Cardiac atrium fibroblast (primary cell): ENCODE results near the gene SLC2A4RG. TPM values are rescaled to one million over a fixed set of nuclear protein-coding genes. Genes with fewer than 3 reads are reported as not detected.

Experiments
- total RNA-seq: library from RNA; depleted of rRNA; stranded (reverse); fragments of >200 nt; gene quantifications from 2 replicates; pipeline ENCODE4 v1.2.3, GENCODE V29; 2015

The SLC2A4RG gene
- total RNA-seq = 36.9 and 58.5 TPM in 2 replicates

GRCh38 chr20:63739130-63740069 lies at the start of gene SLC2A4RG:
Gene SLC2A4RG (plus strand): TSS chr20:63739776. CDS start chr20:63739913, 137 bp downstream.

DNA sequence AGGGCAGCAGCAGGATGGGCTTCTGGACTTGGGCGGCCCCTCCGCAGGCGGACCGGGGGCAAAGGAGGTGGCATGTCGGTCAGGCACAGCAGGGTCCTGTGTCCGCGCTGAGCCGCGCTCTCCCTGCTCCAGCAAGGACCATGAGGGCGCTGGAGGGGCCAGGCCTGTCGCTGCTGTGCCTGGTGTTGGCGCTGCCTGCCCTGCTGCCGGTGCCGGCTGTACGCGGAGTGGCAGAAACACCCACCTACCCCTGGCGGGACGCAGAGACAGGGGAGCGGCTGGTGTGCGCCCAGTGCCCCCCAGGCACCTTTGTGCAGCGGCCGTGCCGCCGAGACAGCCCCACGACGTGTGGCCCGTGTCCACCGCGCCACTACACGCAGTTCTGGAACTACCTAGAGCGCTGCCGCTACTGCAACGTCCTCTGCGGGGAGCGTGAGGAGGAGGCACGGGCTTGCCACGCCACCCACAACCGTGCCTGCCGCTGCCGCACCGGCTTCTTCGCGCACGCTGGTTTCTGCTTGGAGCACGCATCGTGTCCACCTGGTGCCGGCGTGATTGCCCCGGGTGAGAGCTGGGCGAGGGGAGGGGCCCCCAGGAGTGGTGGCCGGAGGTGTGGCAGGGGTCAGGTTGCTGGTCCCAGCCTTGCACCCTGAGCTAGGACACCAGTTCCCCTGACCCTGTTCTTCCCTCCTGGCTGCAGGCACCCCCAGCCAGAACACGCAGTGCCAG lies 42.8 kb upstream of the SLC2A4RG start, which contains the start of gene TNFRSF6B:
Gene TNFRSF6B (plus strand): TSS at position 25 of the 729 bp plus-strand sequence. CDS start 116 bp downstream, at position 141.

GRCh38 chr20:63707558-63708300 lies 31.8 kb upstream of the SLC2A4RG start, which contains the start of the genes ARFRP1 and ZGPAT:
Gene ARFRP1 (minus strand): TSS chr20:63707976. CDS start chr20:63707091, 885 bp downstream.
Gene ZGPAT (plus strand): TSS chr20:63708039. CDS start chr20:63708581, 542 bp downstream.

GRCh38 chr20:63735859-63736718 lies 3.5 kb upstream of the SLC2A4RG start, which contains the start of gene LIME1:
Gene LIME1 (plus strand): TSS chr20:63736664. CDS start chr20:63737550, 886 bp downstream.

Other genes with a start within 250 kb of the SLC2A4RG start
- 2.4 and 2.5 TPM in 2 replicates for gene EEF1A2, start 240.7 kb upstream of the SLC2A4RG start, total RNA-seq
- 136 and 228 TPM in 2 replicates for gene PPDPF, start 219.0 kb upstream of the SLC2A4RG start, total RNA-seq
- not detected in 2 replicates for gene PTK6, start 202.4 kb upstream of the SLC2A4RG start, total RNA-seq
- not detected in 2 replicates for gene SRMS, start 192.0 kb upstream of the SLC2A4RG start, total RNA-seq
- 0.16 and 0.36 TPM in 2 replicates for gene FNDC11, start 185.6 kb upstream of the SLC2A4RG start, total RNA-seq
- gene HELZ2, start 165.5 kb upstream of the SLC2A4RG start, total RNA-seq = 24.0 and 33.4 TPM in 2 replicates
- gene GMEB2, start 112.7 kb upstream of the SLC2A4RG start, total RNA-seq = 6.8 and 12.5 TPM in 2 replicates
- gene STMN3, start 86.4 kb upstream of the SLC2A4RG start, total RNA-seq = 38.6 and 51.4 TPM in 2 replicates
- 7.1 and 9.6 TPM in 2 replicates for gene RTEL1, start 81.5 kb upstream of the SLC2A4RG start, total RNA-seq
- gene TNFRSF6B, start 43.1 kb upstream of the SLC2A4RG start, total RNA-seq = 1.8 and 5.8 TPM in 2 replicates
- gene ARFRP1, start 31.8 kb upstream of the SLC2A4RG start, total RNA-seq = 37.3 and 38.5 TPM in 2 replicates
- gene ZGPAT, start 31.7 kb upstream of the SLC2A4RG start, total RNA-seq = 23.8 and 24.5 TPM in 2 replicates
- gene LIME1, start 3.1 kb upstream of the SLC2A4RG start, total RNA-seq = 3.8 and 7.3 TPM in 2 replicates
- gene ZBTB46, start 91.5 kb downstream of the SLC2A4RG start, total RNA-seq = 3.4 and 3.9 TPM in 2 replicates
- gene ABHD16B, start 121.7 kb downstream of the SLC2A4RG start, total RNA-seq = not detected in 2 replicates
- gene TPD52L2, start 125.5 kb downstream of the SLC2A4RG start, total RNA-seq = 131 and 133 TPM in 2 replicates
- gene DNAJC5, start 155.3 kb downstream of the SLC2A4RG start, total RNA-seq = 51.4 and 57.8 TPM in 2 replicates
- gene UCKL1, start 216.6 kb downstream of the SLC2A4RG start, total RNA-seq = 14.9 and 17.3 TPM in 2 replicates
- gene ZNF512B, start 230.2 kb downstream of the SLC2A4RG start, total RNA-seq = 8.7 and 11.7 TPM in 2 replicates
- 1.1 and 2.4 TPM in 2 replicates for gene SAMD10, start 239.9 kb downstream of the SLC2A4RG start, total RNA-seq
- gene PRPF6, start 241.4 kb downstream of the SLC2A4RG start, total RNA-seq = 36.8 and 42.0 TPM in 2 replicates